NT2/D1 (cell line): ENCODE measurements around the gene SGPP2.

Source experiments
- YY1 ChIP-seq: IDR thresholded peaks from 2 replicates; pipeline ENCODE4 v1.6.1; 2011; ENCODE audit not compliant: insufficient read length, insufficient read depth
- ZNF274 ChIP-seq: IDR thresholded peaks from 2 replicates; pipeline ENCODE4 v1.6.1; 2011; ENCODE audit warnings: mild to moderate bottlenecking, low read depth, low read length

GRCh38 chr2:222495388-222495787, 71.0 kb downstream of the SGPP2 start:
- TF ChIP-seq YY1 = no peak
- no peak for TF ChIP-seq ZNF274
